Spleen (tissue), 7 donors: Measurements from ENCODE around the gene DMRTC2.

Experiments used
- POLR2A ChIP-seq, 3 donors: fragments of 450-650 bp; IDR thresholded peaks; one replicate each; pipeline ENCODE4 v1.5.1; 2017; ENCODE audit warnings: antibody characterized with exemption in 3 of 3, mild to moderate bottlenecking in 1 of 3
- POLR2AphosphoS5 ChIP-seq, 3 donors: sonication (generic); formaldehyde crosslinking; IDR thresholded peaks; one replicate each; pipeline ENCODE4 v1.5.1; 2017; ENCODE audit warnings: antibody characterized with exemption in 3 of 3
- TF ChIP-seq, protein P1 (sequence below), 11 experiments: fragments of 200-600 bp in 7 of 11; fragments of 450-650 bp in 4 of 11; sonication (generic) in 4 of 11; IDR thresholded peaks in 8 of 11; conservative IDR thresholded peaks in 3 of 11; 1 replicate in 7 of 11; 2 replicates in 4 of 11; pipeline versions ENCODE4 v1.4.0 to v1.8.0; 2016 to 2021; ENCODE audit warnings: antibody characterized with exemption in 11 of 11, inconsistent platforms in 4 of 11, mild to moderate bottlenecking in 1 of 11
- donor health status: DM: no; HTN: no; CAD: no; lungs with moderate emphysema.
- donor health status: DM: no; HTN: no; CAD: no.
- donor health status: DM: no; HTN: no; CAD: no.

DNA sequence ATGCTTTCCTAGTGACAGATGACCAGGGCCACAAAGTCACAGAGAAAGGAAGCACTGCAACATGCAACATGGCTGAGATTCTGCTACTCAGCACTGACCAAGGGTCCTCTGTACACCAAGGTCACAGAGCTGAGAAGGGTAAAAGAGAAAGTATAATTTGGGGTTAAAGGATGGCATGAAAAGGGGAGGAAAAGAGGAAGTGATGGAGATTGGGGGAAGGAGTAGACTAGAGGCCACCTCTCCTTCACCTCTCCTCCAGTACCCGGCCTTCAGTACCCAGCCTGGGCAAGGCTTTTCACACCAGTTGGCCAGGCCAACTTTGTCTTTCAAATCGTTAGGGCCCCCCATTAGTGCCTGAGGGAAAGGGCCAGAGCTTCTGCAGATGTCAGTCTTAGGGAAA, 8.9 kb downstream of the DMRTC2 start:
- TF ChIP-seq POLR2AphosphoS5 (IDR thresholded peaks at IDR 0.05) (no peak), POLR2A (IDR thresholded peaks at IDR 0.05) (no peak)
- TF ChIP-seq, protein P1, sequence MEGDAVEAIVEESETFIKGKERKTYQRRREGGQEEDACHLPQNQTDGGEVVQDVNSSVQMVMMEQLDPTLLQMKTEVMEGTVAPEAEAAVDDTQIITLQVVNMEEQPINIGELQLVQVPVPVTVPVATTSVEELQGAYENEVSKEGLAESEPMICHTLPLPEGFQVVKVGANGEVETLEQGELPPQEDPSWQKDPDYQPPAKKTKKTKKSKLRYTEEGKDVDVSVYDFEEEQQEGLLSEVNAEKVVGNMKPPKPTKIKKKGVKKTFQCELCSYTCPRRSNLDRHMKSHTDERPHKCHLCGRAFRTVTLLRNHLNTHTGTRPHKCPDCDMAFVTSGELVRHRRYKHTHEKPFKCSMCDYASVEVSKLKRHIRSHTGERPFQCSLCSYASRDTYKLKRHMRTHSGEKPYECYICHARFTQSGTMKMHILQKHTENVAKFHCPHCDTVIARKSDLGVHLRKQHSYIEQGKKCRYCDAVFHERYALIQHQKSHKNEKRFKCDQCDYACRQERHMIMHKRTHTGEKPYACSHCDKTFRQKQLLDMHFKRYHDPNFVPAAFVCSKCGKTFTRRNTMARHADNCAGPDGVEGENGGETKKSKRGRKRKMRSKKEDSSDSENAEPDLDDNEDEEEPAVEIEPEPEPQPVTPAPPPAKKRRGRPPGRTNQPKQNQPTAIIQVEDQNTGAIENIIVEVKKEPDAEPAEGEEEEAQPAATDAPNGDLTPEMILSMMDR (IDR thresholded peaks at IDR 0.05 in 8 of 11, conservative IDR thresholded peaks at IDR 0.05 in 3 of 11): no peak
